ENCODE data around the gene CCDC68. TPM values are rescaled to one million over a fixed set of nuclear protein-coding genes. Genes with fewer than 3 reads are reported as not detected.
A peak's percentile ranks its signal among the peaks of the same experiment; 100 is the strongest.

The CCDC68 gene
- total and polyA plus RNA-seq, 2 of the 13 experiments (the other 11 are each of a cell fraction or from before 2014, with no cell fraction given), result 4.6 to 13.3 TPM

DNA sequence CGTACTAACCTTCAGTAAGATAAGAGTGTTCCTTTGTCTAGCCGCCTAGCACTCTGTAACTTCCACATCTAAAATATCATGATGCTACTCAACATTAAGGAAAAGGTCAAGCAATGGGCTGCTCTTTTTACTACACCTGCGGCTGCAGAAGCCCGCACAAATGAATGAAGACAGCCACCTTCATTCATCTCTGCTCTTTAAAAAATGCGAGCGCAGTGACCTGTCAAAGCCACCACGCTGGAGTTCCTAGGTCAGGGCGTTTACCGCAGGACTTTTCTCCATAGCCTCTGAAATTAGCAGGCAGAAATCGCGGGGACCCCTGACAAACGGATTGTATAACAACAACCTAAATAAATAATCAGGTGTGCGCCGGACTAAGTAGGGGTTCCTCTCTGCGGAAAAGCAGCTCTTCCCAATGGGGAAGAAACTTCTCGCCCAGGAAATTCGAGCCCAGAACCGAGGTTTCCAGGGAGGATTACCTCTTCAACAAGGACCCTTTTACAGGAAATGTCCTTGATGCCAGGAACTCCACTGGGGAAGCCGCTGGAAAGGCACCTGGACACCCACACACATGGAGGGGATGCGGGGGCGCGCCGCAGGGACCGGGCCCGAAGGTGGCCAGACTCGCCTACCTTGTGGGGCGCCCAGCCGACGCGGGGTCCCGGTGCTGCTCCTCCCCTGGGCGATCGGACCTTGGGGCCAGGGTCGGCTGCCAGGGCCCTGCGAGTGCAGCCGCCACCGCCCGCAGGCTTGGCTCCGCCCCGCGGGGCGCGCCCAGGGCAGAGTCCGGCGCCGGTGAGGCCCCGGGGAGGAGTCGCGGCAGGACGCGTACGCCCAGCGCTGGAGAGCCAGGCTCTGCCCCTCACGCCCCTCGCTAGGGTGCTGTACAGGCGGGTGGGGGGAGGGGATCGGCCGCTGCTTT, at the start of gene CCDC68 (continued):
- TF ChIP-seq, protein P1, sequence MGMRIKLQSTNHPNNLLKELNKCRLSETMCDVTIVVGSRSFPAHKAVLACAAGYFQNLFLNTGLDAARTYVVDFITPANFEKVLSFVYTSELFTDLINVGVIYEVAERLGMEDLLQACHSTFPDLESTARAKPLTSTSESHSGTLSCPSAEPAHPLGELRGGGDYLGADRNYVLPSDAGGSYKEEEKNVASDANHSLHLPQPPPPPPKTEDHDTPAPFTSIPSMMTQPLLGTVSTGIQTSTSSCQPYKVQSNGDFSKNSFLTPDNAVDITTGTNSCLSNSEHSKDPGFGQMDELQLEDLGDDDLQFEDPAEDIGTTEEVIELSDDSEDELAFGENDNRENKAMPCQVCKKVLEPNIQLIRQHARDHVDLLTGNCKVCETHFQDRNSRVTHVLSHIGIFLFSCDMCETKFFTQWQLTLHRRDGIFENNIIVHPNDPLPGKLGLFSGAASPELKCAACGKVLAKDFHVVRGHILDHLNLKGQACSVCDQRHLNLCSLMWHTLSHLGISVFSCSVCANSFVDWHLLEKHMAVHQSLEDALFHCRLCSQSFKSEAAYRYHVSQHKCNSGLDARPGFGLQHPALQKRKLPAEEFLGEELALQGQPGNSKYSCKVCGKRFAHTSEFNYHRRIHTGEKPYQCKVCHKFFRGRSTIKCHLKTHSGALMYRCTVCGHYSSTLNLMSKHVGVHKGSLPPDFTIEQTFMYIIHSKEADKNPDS (CRISPR knock-in tag; IDR thresholded peaks at IDR 0.05), result no peak
- no peak for TF ChIP-seq CHCHD3 (CRISPR knock-in tag; IDR thresholded peaks at IDR 0.05)
- TF ChIP-seq MAFF (IDR thresholded peaks at IDR 0.05; ENCODE audit: low read depth, low read length), result no peak
- no peak for TF ChIP-seq SIN3B (IDR thresholded peaks at IDR 0.05; ENCODE audit: low read length)
- TF ChIP-seq EHMT2 (IDR thresholded peaks at IDR 0.05; ENCODE audit: borderline replicate concordance, low read depth, low read length), result no peak
- no peak for TF ChIP-seq RFX5 (IDR thresholded peaks at IDR 0.05; ENCODE audit: low read depth, low read length)
- TF ChIP-seq SRSF4 (IDR thresholded peaks at IDR 0.05; ENCODE audit: low read depth, low read length, poor library complexity, severe bottlenecking), result no peak
- no peak for TF ChIP-seq ZNF256 (CRISPR knock-in tag; conservative IDR thresholded peaks at IDR 0.05)
- peak; percentile 42; the same call in 1 of the 2 replicates for TF ChIP-seq ZFY (CRISPR knock-in tag; IDR thresholded peaks at IDR 0.05)
- peak; percentile 78 for TF ChIP-seq ZNF12 (CRISPR knock-in tag; IDR thresholded peaks at IDR 0.05)
- TF ChIP-seq ZNF75D (CRISPR knock-in tag; IDR thresholded peaks at IDR 0.05; ENCODE audit: borderline replicate concordance), result no peak
- no peak for TF ChIP-seq ZNF792 (CRISPR knock-in tag; IDR thresholded peaks at IDR 0.05)
- TF ChIP-seq, protein P2, sequence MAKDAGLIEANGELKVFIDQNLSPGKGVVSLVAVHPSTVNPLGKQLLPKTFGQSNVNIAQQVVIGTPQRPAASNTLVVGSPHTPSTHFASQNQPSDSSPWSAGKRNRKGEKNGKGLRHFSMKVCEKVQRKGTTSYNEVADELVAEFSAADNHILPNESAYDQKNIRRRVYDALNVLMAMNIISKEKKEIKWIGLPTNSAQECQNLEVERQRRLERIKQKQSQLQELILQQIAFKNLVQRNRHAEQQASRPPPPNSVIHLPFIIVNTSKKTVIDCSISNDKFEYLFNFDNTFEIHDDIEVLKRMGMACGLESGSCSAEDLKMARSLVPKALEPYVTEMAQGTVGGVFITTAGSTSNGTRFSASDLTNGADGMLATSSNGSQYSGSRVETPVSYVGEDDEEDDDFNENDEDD (CRISPR knock-in tag; IDR thresholded peaks at IDR 0.05; ENCODE audit: borderline replicate concordance), result no peak
- TF ChIP-seq, protein P3, sequence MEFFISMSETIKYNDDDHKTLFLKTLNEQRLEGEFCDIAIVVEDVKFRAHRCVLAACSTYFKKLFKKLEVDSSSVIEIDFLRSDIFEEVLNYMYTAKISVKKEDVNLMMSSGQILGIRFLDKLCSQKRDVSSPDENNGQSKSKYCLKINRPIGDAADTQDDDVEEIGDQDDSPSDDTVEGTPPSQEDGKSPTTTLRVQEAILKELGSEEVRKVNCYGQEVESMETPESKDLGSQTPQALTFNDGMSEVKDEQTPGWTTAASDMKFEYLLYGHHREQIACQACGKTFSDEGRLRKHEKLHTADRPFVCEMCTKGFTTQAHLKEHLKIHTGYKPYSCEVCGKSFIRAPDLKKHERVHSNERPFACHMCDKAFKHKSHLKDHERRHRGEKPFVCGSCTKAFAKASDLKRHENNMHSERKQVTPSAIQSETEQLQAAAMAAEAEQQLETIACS (CRISPR knock-in tag; IDR thresholded peaks at IDR 0.05), result no peak
- TF ChIP-seq MAFK (conservative IDR thresholded peaks at IDR 0.05 in 1 of 2, IDR thresholded peaks at IDR 0.05 in 1 of 2; ENCODE audit: low read length in 2 of 2), result no peak
- TF ChIP-seq, protein P4, sequence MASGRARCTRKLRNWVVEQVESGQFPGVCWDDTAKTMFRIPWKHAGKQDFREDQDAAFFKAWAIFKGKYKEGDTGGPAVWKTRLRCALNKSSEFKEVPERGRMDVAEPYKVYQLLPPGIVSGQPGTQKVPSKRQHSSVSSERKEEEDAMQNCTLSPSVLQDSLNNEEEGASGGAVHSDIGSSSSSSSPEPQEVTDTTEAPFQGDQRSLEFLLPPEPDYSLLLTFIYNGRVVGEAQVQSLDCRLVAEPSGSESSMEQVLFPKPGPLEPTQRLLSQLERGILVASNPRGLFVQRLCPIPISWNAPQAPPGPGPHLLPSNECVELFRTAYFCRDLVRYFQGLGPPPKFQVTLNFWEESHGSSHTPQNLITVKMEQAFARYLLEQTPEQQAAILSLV (CRISPR knock-in tag; IDR thresholded peaks at IDR 0.05; ENCODE audit: borderline replicate concordance), result peak; percentile 26; the same call in 1 of the 2 replicates
- no peak for TF ChIP-seq POLR2AphosphoS2 (IDR thresholded peaks at IDR 0.05; ENCODE audit: low read depth, low read length)
- TF ChIP-seq ZNF768 (CRISPR knock-in tag; IDR thresholded peaks at IDR 0.05), result no peak
- no peak for TF ChIP-seq NCOA5 (CRISPR knock-in tag; IDR thresholded peaks at IDR 0.05)
- TF ChIP-seq ZFP90 (CRISPR knock-in tag; IDR thresholded peaks at IDR 0.05; ENCODE audit: borderline replicate concordance), result peak; percentile 35; the same call in 1 of the 2 replicates
- no peak for TF ChIP-seq GMEB1 (CRISPR knock-in tag; IDR thresholded peaks at IDR 0.05; ENCODE audit: borderline replicate concordance)
- TF ChIP-seq EZH2 (conservative IDR thresholded peaks at IDR 0.05; ENCODE audit: low read depth, low read length), result no peak
- TF ChIP-seq SAFB2 (CRISPR knock-in tag; IDR thresholded peaks at IDR 0.05; ENCODE audit: borderline replicate concordance, low read depth), result no peak

Measured in HepG2 (cell line).